Erythroblast (primary cell): ENCODE data around the gene SLC25A52.

Source experiments
- GATA1 ChIP-seq: IDR thresholded peaks from 2 replicates; pipeline ENCODE4 v1.6.1; 2011; ENCODE audit warnings: low read depth, mild to moderate bottlenecking, control low read depth, low read length, moderate library complexity
- POLR2A ChIP-seq: IDR thresholded peaks from 2 replicates; pipeline ENCODE4 v1.6.1; 2011; ENCODE audit warnings: mild to moderate bottlenecking, low read length

DNA sequence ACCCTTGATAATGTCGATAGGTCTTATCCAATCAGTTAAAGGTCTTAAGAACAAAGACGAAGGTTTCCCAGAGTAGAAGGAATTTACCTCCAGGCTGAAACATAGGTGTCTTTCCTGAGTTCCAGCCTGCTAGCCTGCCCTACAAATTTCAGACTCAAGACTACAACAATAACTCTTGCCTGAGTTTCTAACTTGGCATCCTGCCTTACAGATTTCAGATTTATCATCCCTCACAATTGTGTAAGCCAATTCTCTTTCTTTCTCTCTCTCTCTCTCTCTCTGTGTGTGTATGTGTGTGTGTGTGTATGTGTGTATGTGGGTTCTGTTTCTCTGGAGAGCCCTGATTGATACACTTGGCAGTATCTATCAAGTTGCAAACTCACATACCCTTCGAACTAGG lies 39.1 kb downstream of the SLC25A52 start:
- no peak for TF ChIP-seq POLR2A
- no peak for TF ChIP-seq GATA1
